Transverse colon (tissue), 4 donors: ENCODE data around the gene NDUFS6. TPM values are rescaled to one million over a fixed set of nuclear protein-coding genes. Genes with fewer than 3 reads are reported as not detected.
"Not testable (repeated sequence)": the region's sequence is repeated elsewhere in the genome, so short reads cannot be mapped to it uniquely, and the experiment has no call there.

ENCODE experiments used
- DNase-seq: peaks from one replicate; pipeline ENCODE4 v3.0.0-alpha.2; 2019
- H3K27ac ChIP-seq, 4 donors: fragments of 200-600 bp; sonication (generic); 2 replicates each; pipeline ENCODE4 v1.5.1; 2016 to 2018; ENCODE audit warnings: inconsistent platforms in 4 of 4
- H3K27me3 ChIP-seq: fragments of 200-600 bp; sonication (generic); 2 replicates; pipeline ENCODE4 v1.5.1; 2017; ENCODE audit warnings: inconsistent platforms
- H3K36me3 ChIP-seq, 4 donors: fragments of 200-600 bp; sonication (generic); 2 replicates each; pipeline ENCODE4 v1.5.1; 2017 to 2019; ENCODE audit warnings: inconsistent platforms in 4 of 4
- H3K4me1 ChIP-seq, 4 donors: fragments of 200-600 bp; sonication (generic); 2 replicates each; pipeline ENCODE4 v1.5.1; 2017 to 2020; ENCODE audit warnings: inconsistent platforms in 4 of 4
- H3K4me3 ChIP-seq, 4 donors: fragments of 200-600 bp; sonication (generic); 1 replicate in 1 of 4; 2 replicates in 3 of 4; pipeline versions ENCODE4 v1.5.1 to v1.6.1; 2017 to 2019; ENCODE audit warnings: inconsistent platforms in 4 of 4
- H3K9me3 ChIP-seq, 2 donors: fragments of 200-600 bp; sonication (generic); 2 replicates each; pipeline ENCODE4 v1.5.1; 2017 to 2019; ENCODE audit warnings: inconsistent platforms in 2 of 2
- EP300 ChIP-seq: sonication (generic); formaldehyde crosslinking; IDR thresholded peaks from one replicate; pipeline ENCODE4 v1.6.1; 2017; ENCODE audit warnings: antibody characterized with exemption, low read depth
- POLR2A ChIP-seq: fragments of 450-650 bp; IDR thresholded peaks from one replicate; pipeline ENCODE4 v1.6.1; 2016; ENCODE audit warnings: antibody characterized with exemption, mild to moderate bottlenecking, moderate library complexity
- POLR2AphosphoS5 ChIP-seq, 3 donors: sonication (generic); formaldehyde crosslinking; IDR thresholded peaks; one replicate each; pipeline ENCODE4 v1.6.1; 2016; ENCODE audit warnings: antibody characterized with exemption in 3 of 3
- WGBS, 2 donors: methylation state at CpG; one replicate each; pipeline ENCODE4 v1.1.5; 2018; ENCODE audit warnings: low coverage in 1 of 2; 5-methylcytosine and 5-hydroxymethylcytosine counted together
- in situ Hi-C, 4 donors: fragments of 200-750 bp; cut with MboI; loops; one replicate each; pipeline versions ENCODE4 v1.15.0 to v1.15.1; 2017; ENCODE audit warnings: low sequenced_read_pairs in 3 of 4, low pct_ligation_motif_present in 1 of 4, low pct_unique_long_range_greater_than_20kb in 1 of 4
- intact Hi-C: fragments of 100-400 bp; cut with DNase I; formaldehyde crosslinking; loops from one replicate; pipeline ENCODE4 v1.15.1; 2023; ENCODE audit warnings: low total_unique reads
- total RNA-seq, 4 donors: library from RNA; depleted of rRNA; stranded (reverse); fragments of >200 nt; gene quantifications; one replicate each; pipeline ENCODE4 v1.1.0, GENCODE V29; 2016
- TF ChIP-seq, protein P1 (sequence below), 5 experiments: fragments of 200-600 bp in 3 of 5; fragments of 450-650 bp in 2 of 5; sonication (generic) in 3 of 5; IDR thresholded peaks; 1 replicate in 2 of 5; 2 replicates in 3 of 5; pipeline ENCODE4 v1.5.1; 2016 to 2017; ENCODE audit warnings: antibody characterized with exemption in 5 of 5, inconsistent platforms in 3 of 5, mild to moderate bottlenecking in 2 of 5, moderate library complexity in 1 of 5

The NDUFS6 gene
- total RNA-seq, 4 donors from 2014 or later, result 36.4 to 133 (median 66.4) TPM

DNA sequence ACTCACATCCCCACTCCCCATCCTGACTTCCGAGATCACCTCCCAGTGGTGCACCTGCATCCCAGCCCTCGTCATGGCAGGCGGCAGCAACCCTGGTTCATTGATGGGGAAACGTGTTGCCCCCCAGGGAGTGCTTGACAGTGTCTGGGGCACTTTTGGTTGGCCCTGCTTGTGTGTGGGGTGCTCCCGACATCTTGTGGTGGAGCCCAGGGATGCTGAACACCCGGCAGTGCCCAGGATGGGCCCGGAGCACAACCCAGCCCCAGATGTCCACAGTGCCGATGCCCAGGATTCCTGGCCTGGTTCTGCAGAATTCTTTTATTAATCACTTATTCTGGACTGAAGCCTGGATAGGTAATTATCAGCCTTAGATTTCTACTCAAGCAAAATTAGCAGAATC is 5.3 kb upstream of the NDUFS6 start:
- H3K4me3 ChIP-seq, result no peak overlapping the region
- H3K27ac ChIP-seq, result no peak overlapping the region
- H3K27me3 ChIP-seq, result no peaks in the 10 kb centered on the region
- H3K4me1 ChIP-seq, result peaks cover 7 to 25% (median 14%) of the 10 kb centered on the region in 4 donors
- 98% methylated on average over 8 of the region's 8 CpGs; no CpG with 5 or more reads in 1 of the 2 donors for WGBS, 2 donors
- peaks cover 0 to 10% (median 0%) of the 10 kb centered on the region in 4 donors for H3K36me3 ChIP-seq
- intact Hi-C loops, result no loop called here
- DNase-seq, result no peak
- no peak for TF ChIP-seq EP300
- TF ChIP-seq, protein P1, sequence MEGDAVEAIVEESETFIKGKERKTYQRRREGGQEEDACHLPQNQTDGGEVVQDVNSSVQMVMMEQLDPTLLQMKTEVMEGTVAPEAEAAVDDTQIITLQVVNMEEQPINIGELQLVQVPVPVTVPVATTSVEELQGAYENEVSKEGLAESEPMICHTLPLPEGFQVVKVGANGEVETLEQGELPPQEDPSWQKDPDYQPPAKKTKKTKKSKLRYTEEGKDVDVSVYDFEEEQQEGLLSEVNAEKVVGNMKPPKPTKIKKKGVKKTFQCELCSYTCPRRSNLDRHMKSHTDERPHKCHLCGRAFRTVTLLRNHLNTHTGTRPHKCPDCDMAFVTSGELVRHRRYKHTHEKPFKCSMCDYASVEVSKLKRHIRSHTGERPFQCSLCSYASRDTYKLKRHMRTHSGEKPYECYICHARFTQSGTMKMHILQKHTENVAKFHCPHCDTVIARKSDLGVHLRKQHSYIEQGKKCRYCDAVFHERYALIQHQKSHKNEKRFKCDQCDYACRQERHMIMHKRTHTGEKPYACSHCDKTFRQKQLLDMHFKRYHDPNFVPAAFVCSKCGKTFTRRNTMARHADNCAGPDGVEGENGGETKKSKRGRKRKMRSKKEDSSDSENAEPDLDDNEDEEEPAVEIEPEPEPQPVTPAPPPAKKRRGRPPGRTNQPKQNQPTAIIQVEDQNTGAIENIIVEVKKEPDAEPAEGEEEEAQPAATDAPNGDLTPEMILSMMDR (IDR thresholded peaks at IDR 0.05), result no peak
- no peaks in the 10 kb centered on the region for H3K9me3 ChIP-seq
- in situ Hi-C loops, result no loop called here

DNA sequence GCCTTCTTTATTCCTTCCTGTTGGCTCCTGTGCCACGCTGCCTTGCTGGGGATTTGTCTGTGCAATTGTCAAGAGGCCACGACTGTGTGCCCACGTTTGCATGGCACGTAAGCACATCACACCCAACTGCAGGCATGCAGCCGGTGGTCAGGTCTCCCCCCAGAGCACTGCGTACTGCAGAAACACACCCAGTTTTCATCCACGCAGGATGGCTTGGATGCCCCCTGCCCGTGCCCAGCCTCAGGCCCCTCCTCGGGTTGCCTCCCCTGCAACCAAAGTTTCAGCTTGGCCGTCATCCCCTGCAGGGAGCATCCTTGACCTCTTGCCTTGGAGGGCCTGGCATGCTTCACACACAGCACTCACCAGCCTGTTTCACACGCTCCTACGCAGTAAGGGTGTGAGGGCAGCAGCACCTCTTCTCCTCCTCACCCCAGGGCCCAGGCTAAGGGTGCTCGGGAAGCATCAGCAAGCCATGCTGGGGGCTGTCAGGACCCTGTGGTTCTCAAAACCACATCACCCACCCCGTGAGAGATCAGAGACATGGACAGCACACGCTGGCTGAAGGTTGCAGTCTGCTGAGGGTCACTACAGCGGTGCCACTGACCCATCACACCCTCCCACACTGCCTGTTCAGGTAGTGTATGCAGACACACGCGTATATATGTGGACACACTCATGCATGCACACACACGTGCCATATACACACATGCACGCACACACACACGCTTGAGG is 4.7 kb upstream of the NDUFS6 start:
- 91 to 100% methylated on average over 4 to 21 of the region's 21 CpGs for WGBS, 2 donors
- no peaks in the 10 kb centered on the region for H3K27me3 ChIP-seq

DNA sequence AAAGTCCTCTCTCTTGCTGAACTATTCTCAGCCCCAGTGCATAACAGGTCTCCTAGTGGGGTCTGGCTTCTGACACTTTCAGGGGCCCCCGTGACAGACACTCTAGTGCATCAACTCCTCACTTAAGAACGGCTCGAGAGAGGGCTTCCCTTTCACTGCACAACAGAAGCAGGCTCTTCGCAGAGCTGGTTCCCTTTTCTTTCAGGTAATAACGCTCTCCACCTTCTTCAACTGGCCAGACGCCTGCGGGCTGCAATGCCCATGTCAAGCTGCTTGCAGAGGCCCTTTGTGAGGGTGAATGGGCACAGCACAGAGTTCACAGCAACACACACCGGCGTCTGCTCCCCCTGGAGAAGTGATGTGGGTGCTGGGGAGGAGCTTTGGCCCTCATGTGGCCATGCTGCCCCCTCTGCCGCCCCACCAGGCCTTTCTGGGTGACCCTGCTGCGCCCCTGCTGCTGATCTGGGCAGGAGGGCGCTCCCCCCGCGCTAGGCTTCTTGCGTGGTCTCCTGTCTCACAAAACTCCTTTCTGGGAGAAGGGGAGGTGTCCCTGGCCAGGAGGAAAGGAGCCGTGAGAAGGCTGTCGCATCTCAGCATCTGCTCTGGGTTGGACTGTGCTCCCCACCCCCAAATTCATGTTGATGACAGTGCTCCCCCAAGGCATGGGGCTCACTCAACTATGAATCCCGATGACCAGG is 4.0 kb upstream of the NDUFS6 start:
- H3K4me3 ChIP-seq, result no peak overlapping the region
- peaks cover 9 to 30% (median 19%) of the 10 kb centered on the region in 4 donors for H3K4me1 ChIP-seq
- no peaks in the 10 kb centered on the region for H3K27me3 ChIP-seq
- no peak for DNase-seq
- H3K9me3 ChIP-seq, result no peaks in the 10 kb centered on the region
- intact Hi-C loops (no loop called here), in situ Hi-C loops (no loop called here)
- 91% methylated on average over 18 of the region's 18 CpGs; no CpG with 5 or more reads in 1 of the 2 donors for WGBS, 2 donors
- no peak overlapping the region for H3K27ac ChIP-seq
- TF ChIP-seq, protein P1 (IDR thresholded peaks at IDR 0.05), result no peak
- no peak for TF ChIP-seq POLR2AphosphoS5 (IDR thresholded peaks at IDR 0.05)
- TF ChIP-seq EP300, result no peak
- no peak for TF ChIP-seq POLR2A
- H3K36me3 ChIP-seq, result peaks cover 0 to 10% (median 0%) of the 10 kb centered on the region in 4 donors

More for the DNA sequence above, 4.7 kb upstream of the NDUFS6 start:
- in situ Hi-C loops, result no loop called here
- intact Hi-C loops, result no loop called here
- Histone ChIP-seq H3K27ac (no peak overlapping the region), H3K4me3 (no peak overlapping the region), H3K4me1 (peaks cover 7 to 25% (median 14%) of the 10 kb centered on the region in 4 donors), H3K9me3 (no peaks in the 10 kb centered on the region), H3K36me3 (peaks cover 0 to 10% (median 0%) of the 10 kb centered on the region in 4 donors)
- no peak for DNase-seq
- TF ChIP-seq, protein P1 (IDR thresholded peaks at IDR 0.05), result no peak

DNA sequence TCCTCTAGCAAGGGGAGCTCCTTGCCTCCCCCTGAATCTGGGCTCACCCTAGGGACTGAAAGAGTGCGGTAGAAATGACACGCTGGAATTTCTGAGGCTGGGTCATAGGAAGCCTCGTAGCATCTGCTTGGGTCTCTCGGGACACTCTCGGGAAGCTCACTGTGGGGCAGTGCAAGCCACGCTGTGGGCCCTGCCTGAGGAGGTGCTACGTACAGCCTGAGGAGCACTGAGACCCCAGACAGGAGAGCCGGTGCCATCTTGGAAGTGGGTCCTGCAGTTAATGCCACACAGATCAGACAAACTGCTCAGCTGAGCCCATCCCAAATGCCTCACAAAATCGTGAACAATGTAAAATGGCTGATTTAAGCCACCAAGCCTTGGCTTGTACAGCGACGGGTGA is 3.4 kb upstream of the NDUFS6 start:
- peaks cover 12 to 36% (median 23%) of the 10 kb centered on the region in 4 donors for H3K4me1 ChIP-seq
- no peak overlapping the region for H3K27ac ChIP-seq
- no peaks in the 10 kb centered on the region for H3K9me3 ChIP-seq
- no peaks in the 10 kb centered on the region for H3K27me3 ChIP-seq
- in situ Hi-C loops (no loop called here), intact Hi-C loops (no loop called here)
- WGBS, 2 donors, result 70 to 85% methylated on average over 2 to 6 of the region's 11 CpGs
- H3K4me3 ChIP-seq, result no peak overlapping the region
- TF ChIP-seq EP300 (no peak), POLR2AphosphoS5 (IDR thresholded peaks at IDR 0.05) (no peak), POLR2A (no peak)
- TF ChIP-seq, protein P1 (IDR thresholded peaks at IDR 0.05), result no peak
- no peak for DNase-seq
- H3K36me3 ChIP-seq, result peaks cover 0 to 10% (median 0%) of the 10 kb centered on the region in 4 donors

DNA sequence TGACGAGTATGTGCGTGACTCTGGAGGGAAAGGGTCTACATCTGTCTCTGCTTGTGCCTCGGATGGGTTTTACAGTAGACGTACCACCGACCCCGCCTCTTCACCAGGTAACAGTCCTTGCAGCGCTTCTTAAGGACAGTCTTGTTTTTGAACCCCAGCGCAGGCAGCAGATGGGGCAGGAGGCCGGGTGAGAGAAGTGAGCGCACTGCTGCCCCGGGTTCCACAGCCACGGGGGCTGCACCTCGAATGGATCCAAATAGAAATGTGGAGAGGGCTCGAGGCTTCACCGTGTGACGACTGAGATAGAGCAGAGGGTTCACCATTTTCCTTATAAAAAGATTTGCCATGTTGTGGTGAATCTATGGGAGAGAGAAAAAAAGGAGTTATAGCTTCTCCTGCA is 2.6 kb upstream of the NDUFS6 start:
- DNase-seq, in situ Hi-C loops, H3K9me3 ChIP-seq, intact Hi-C loops, H3K27me3 ChIP-seq, H3K36me3 ChIP-seq: not testable (repeated sequence)
- H3K4me1 ChIP-seq, result peaks cover 12 to 38% (median 23%) of the 10 kb centered on the region in 4 donors
- WGBS, 2 donors, result 90 to 100% methylated on average over 1 to 16 of the region's 16 CpGs
- H3K27ac ChIP-seq, result peak overlapping the region in 3 of 4 donors; percentile 84 to 90 (median 88)
- peak overlapping the region in 3 of 4 donors; percentile 65 to 91 (median 70) for H3K4me3 ChIP-seq
